HL-60 (cell line): ENCODE results near the gene PSMG3.

Experiments used
- DNase-seq, 2 experiments: peaks; one replicate each; pipeline ENCODE4 v3.0.0-alpha.2; 2010 to 2020; ENCODE audit warnings: low read depth in 1 of 2, low spot score in 1 of 2
- H3K27ac ChIP-seq: fragments of 250-450 bp; sonication (Bioruptor Pico); replicated peaks from 2 replicates; pipeline ENCODE4 v1.5.1; 2020; ENCODE audit warnings: mild to moderate bottlenecking, moderate library complexity
- H3K27me3 ChIP-seq: fragments of 250-450 bp; sonication (Bioruptor Pico); 2 replicates; pipeline ENCODE4 v1.5.1; 2021; ENCODE audit warnings: mild to moderate bottlenecking, moderate library complexity; ENCODE audit not compliant: insufficient read depth, poor library complexity, severe bottlenecking
- H3K4me3 ChIP-seq: replicated peaks from 2 replicates; pipeline ENCODE4 v1.5.1; 2011; ENCODE audit warnings: mild to moderate bottlenecking, control low read depth, low read length; ENCODE audit not compliant: insufficient read depth
- CTCF ChIP-seq: IDR thresholded peaks from one replicate; pipeline ENCODE4 v1.5.1; 2011; ENCODE audit warnings: low read length, control low read depth, inconsistent platforms; ENCODE audit not compliant: insufficient read depth
- GABPA ChIP-seq: IDR thresholded peaks from 2 replicates; pipeline ENCODE4 v1.6.1; 2012; ENCODE audit warnings: low read depth
- POLR2AphosphoS5 ChIP-seq: IDR thresholded peaks from 2 replicates; pipeline ENCODE4 v1.6.1; 2012; ENCODE audit warnings: low read depth
- REST ChIP-seq: IDR thresholded peaks from 2 replicates; pipeline ENCODE4 v1.6.1; 2012; ENCODE audit warnings: low read depth; ENCODE audit not compliant: insufficient replicate concordance
- SPI1 ChIP-seq: IDR thresholded peaks from 2 replicates; pipeline ENCODE4 v1.6.1; 2012; ENCODE audit warnings: low read depth, mild to moderate bottlenecking, borderline replicate concordance

The PSMG3 gene

GRCh38 chr7:1550846-1551155 lies 19.0 kb downstream of the PSMG3 start:
- Histone ChIP-seq H3K27me3 (no peaks in the 10 kb centered on the region), H3K27ac (no peak overlapping the region), H3K4me3 (no peak overlapping the region)
- DNase-seq, result no peak
- TF ChIP-seq REST (no peak), SPI1 (no peak)

DNA sequence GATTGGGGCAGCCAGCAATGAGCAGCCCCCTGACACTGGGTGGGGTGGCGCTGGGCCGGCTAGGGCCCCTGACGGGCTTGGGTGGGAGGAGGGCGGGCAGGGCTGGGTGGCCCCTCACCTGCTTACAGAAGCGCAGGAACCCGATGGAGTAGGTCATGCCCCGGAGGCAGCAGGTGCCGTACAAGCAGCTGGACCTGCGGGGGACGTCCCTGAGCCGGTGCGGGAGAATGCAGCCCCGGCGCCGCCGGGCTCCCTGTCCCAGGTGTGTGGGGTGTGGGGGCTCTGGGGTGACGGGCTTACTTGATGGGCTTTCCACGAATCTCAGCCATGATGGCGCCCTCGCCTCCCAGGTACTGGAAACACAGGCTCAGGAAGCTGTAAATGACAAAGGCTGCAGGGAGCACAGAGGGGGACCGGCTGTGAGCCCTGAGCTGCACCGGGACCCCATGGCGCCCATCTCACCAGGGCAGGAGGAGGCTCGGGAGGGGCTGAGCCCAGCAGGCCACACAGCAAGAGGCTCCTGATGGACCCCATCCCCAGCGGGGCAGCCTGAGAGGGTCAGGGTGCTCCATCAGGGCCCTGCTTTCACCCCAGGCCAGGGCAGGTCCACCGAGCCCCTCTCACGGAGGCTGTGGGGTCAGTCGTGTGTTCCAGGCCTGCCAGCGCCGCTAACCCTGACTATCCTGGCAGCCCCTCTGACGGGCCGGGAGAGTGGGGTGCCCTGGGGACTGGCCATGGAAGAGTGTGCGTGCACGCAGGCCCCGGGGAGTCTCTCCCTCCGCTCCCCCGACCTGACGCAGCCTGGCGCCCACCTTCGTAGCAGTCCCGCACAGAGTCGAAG lies 19.6 kb downstream of the PSMG3 start:
- H3K27ac ChIP-seq, result no peak overlapping the region
- H3K4me3 ChIP-seq, result no peak overlapping the region
- H3K27me3 ChIP-seq, result no peaks in the 10 kb centered on the region
- TF ChIP-seq REST, result no peak
- no peak for TF ChIP-seq CTCF
- no peak for TF ChIP-seq GABPA
- no peak for TF ChIP-seq POLR2AphosphoS5
- no peak for TF ChIP-seq SPI1
- no peak for DNase-seq

- H3K27ac ChIP-seq, result no peak overlapping the region
- no peak for DNase-seq
- no peaks in the 10 kb centered on the region for H3K27me3 ChIP-seq
- no peak for TF ChIP-seq GABPA
- TF ChIP-seq CTCF, result no peak
- no peak for TF ChIP-seq POLR2AphosphoS5
- TF ChIP-seq REST, result no peak
- no peak for TF ChIP-seq SPI1
- no peak overlapping the region for H3K4me3 ChIP-seq
These were observed 20.4 kb downstream of the PSMG3 start for GRCh38 chr7:1549357-1550004.
